ENCODE measurements around the gene RNF19B.

RNF19B gene

DNA sequence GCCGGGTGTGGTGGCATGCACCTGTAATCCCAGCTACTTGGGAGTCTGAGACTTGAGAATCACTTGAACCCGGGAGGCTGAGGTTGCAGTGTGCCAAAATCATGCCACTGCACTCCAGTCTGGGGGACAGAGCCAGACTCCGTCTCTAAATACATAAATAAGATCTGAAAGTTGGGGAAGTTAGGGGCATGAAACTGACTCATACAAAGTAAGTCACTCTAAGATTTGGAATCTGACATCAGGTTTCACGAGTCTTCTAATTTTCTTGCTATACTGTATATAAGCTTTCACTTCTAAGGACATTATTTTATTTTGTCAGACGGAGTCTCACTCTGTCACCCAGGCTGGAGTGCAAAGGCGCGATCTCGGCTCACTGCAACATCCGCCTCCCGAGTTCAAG is 30.1 kb downstream of the RNF19B start:
- TF ChIP-seq, protein P1, sequence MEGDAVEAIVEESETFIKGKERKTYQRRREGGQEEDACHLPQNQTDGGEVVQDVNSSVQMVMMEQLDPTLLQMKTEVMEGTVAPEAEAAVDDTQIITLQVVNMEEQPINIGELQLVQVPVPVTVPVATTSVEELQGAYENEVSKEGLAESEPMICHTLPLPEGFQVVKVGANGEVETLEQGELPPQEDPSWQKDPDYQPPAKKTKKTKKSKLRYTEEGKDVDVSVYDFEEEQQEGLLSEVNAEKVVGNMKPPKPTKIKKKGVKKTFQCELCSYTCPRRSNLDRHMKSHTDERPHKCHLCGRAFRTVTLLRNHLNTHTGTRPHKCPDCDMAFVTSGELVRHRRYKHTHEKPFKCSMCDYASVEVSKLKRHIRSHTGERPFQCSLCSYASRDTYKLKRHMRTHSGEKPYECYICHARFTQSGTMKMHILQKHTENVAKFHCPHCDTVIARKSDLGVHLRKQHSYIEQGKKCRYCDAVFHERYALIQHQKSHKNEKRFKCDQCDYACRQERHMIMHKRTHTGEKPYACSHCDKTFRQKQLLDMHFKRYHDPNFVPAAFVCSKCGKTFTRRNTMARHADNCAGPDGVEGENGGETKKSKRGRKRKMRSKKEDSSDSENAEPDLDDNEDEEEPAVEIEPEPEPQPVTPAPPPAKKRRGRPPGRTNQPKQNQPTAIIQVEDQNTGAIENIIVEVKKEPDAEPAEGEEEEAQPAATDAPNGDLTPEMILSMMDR (IDR thresholded peaks at IDR 0.05; ENCODE audit: low read depth, low read length, missing control alignments), result no peak

DNA sequence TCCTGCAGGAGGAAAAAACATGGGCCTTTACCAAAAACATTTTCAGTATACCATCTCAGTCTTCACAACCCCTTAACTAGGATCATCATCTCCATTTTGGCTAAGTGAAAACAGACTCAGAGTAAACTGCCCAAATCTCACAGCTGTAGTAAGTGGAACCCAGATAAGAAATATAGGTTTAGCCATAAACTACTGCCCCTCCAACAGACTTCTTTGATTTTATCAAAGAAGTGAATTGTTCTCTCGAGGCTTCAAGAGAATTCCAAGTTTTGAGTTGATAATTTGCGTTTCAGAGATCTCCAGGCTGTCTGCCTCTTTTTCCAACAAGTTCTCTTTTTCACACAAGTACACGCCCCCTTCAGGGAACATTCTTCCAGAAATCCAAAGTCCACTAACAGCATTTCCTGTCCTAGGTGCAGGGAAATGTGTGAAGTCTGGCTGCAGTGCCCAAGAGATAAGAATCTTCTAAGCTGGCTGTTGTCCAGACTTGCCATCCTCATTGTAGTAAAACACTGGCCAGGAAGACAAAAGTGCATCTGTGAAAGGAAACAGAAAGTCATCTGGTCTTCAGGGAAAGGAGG is 30.8 kb downstream of the RNF19B start:
- TF ChIP-seq, protein P1 (IDR thresholded peaks at IDR 0.05; ENCODE audit: low read depth, low read length, missing control alignments), result no peak
- H3K4me3 ChIP-seq (replicated peaks; ENCODE audit: low read depth, low read length), result no peak overlapping the region
- DNase-seq (ENCODE audit: extremely low read depth, low read depth), result no peak

More for the DNA sequence above, 30.1 kb downstream of the RNF19B start:
- no peak overlapping the region for H3K4me3 ChIP-seq (replicated peaks; ENCODE audit: low read depth, low read length)
- DNase-seq (ENCODE audit: extremely low read depth, low read depth), result no peak

DNA sequence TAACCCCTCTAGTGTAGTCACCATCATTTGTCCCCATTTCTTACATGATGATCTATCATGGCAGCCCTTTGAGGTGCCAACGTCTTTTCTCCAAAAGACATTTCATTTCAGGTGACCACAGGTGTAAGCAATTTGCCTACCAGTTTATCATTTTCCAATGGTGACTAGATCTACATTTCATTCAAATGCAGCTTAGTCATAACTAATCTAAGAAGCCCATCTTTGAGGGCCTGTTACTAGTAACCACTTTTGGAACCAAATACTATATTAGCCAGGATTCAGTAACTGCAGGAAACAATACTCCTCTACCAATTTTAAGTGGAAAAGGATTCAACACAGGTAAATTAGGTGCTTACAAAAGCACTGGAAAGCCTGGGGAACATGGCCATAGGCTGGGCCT is 32.8 kb downstream of the RNF19B start:
- no peak overlapping the region for H3K4me3 ChIP-seq (replicated peaks; ENCODE audit: low read depth, low read length)
- DNase-seq (ENCODE audit: extremely low read depth, low read depth), result no peak
- TF ChIP-seq, protein P1 (IDR thresholded peaks at IDR 0.05; ENCODE audit: low read depth, low read length, missing control alignments), result no peak

DNA sequence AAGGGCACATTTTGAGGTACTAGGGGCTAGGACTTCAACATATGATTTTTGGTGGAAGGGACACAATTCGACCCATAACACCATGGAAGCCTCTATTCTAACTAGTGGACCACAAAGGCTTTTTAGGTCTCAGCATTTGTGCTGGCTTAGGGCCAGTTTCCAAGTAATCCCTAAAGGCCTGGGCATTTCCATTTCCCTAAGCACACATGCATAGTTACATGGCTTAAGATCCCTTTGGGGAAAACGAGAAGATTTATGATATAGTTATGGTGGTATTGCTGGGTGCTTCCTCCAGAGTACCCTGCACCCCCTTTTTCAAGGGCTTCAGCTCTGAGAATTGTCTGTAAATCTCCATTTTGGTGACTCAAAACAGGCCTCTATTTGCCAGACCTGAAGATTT is 35.2 kb downstream of the RNF19B start:
- TF ChIP-seq, protein P1 (IDR thresholded peaks at IDR 0.05; ENCODE audit: low read depth, low read length, missing control alignments), result no peak
- DNase-seq (ENCODE audit: extremely low read depth, low read depth), result no peak
- no peak overlapping the region for H3K4me3 ChIP-seq (replicated peaks; ENCODE audit: low read depth, low read length)

DNA sequence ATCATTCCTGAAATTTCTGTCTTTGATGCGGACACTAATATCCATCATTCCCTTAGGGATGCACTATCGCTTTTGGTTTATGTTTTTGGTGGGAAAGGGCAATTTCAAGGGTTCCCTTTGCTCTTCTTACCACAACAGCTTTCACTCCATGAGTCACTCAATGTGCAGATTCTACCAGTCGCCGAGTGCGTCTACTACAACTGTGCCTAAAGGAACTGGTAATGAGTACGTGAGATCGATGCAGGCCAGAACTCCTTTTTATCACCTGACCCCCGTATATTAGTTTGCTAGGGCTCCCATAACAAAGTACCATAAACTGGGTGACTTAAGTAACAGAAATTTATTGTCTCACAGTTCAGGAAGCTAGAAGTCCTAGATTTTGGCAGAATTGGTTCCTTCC is 35.9 kb downstream of the RNF19B start:
- TF ChIP-seq, protein P1 (IDR thresholded peaks at IDR 0.05; ENCODE audit: low read depth, low read length, missing control alignments), result no peak
- no peak overlapping the region for H3K4me3 ChIP-seq (replicated peaks; ENCODE audit: low read depth, low read length)
- no peak for DNase-seq (ENCODE audit: extremely low read depth, low read depth)

DNA sequence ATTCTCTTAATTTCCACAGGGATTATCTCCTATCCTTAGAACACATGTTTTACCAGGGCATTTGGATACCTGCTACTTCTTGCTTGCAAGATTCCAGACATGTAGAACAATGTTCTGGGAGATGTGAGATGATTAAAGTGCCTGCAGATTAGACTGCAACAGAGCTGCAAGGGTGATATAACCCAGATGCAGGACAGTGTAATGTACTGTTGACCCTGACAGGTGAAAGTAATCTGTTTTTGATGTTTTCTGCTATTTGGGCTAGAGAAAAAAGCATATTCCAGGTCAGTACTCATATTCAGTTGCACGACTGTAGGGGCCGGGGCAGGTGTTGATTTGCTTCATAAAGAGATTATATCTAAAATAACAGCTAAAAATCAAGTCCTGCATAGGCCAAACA is 36.3 kb downstream of the RNF19B start:
- TF ChIP-seq, protein P1 (IDR thresholded peaks at IDR 0.05; ENCODE audit: low read depth, low read length, missing control alignments), result no peak
- H3K4me3 ChIP-seq (replicated peaks; ENCODE audit: low read depth, low read length), result no peak overlapping the region
- DNase-seq (ENCODE audit: extremely low read depth, low read depth), result no peak

DNA sequence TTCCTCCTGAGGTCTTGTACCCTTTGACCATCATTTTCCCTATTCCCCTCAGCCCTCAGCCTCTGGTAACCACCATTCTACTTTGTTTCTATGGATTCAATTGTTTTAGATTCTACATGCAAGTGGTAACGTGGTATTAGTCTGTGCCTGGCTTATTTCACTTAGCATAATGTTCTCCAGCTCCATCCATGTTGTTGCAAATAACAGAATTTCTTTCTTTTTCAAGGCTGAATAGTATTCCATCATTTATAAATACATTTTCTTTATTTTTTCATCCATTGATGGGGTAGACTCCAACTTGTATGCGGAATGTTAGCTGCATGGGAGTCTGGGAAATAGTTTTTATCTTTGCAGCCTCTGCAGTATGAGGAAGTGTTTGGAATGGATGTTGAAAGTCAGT is 37.2 kb downstream of the RNF19B start:
- no peak for DNase-seq (ENCODE audit: extremely low read depth, low read depth)
- H3K4me3 ChIP-seq (replicated peaks; ENCODE audit: low read depth, low read length), result no peak overlapping the region
- TF ChIP-seq, protein P1 (IDR thresholded peaks at IDR 0.05; ENCODE audit: low read depth, low read length, missing control alignments), result no peak
